Umbilical cord (tissue), 2 donors: ENCODE results near the gene RPGRIP1. TPM values are rescaled to one million over a fixed set of nuclear protein-coding genes. Genes with fewer than 3 reads are reported as not detected.
"Not testable (repeated sequence)": the region's sequence is repeated elsewhere in the genome, so short reads cannot be mapped to it uniquely, and the experiment has no call there.

Source experiments
- DNase-seq: peaks from one replicate; pipeline ENCODE4 v3.0.0-alpha.2; 2015; ENCODE audit warnings: low spot score
- total RNA-seq: library from RNA; depleted of rRNA; stranded (reverse); fragments of >200 nt; gene quantifications from one replicate; pipeline ENCODE4 v1.2.3, GENCODE V29; 2014; ENCODE audit warnings: low replicate concordance; ENCODE audit not compliant: insufficient read depth

The RPGRIP1 gene
- total RNA-seq, 1 donor from 2014 or later: not detected

- DNase-seq: no peak
Measured at GRCh38 chr14:21299562-21300130, 19.8 kb downstream of the RPGRIP1 start.

DNA sequence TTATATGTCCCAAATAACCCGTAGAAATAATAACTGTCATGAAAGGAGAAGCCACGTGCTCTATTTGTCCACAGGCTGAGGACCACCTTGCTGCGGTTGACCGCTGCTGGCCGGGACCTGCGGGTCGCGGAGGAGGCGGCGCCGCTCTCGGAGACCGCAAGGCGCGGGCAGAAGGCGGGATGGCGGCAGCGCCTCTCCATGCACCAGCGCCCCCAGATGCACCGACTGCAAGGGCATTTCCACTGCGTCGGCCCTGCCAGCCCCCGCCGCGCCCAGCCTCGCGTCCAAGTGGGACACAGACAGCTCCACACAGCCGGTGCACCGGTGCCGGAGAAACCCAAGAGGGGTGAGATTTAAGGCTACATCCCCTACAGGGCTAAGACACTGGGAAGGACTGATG lies 21.0 kb downstream of the RPGRIP1 start:
- no peak for DNase-seq

DNA sequence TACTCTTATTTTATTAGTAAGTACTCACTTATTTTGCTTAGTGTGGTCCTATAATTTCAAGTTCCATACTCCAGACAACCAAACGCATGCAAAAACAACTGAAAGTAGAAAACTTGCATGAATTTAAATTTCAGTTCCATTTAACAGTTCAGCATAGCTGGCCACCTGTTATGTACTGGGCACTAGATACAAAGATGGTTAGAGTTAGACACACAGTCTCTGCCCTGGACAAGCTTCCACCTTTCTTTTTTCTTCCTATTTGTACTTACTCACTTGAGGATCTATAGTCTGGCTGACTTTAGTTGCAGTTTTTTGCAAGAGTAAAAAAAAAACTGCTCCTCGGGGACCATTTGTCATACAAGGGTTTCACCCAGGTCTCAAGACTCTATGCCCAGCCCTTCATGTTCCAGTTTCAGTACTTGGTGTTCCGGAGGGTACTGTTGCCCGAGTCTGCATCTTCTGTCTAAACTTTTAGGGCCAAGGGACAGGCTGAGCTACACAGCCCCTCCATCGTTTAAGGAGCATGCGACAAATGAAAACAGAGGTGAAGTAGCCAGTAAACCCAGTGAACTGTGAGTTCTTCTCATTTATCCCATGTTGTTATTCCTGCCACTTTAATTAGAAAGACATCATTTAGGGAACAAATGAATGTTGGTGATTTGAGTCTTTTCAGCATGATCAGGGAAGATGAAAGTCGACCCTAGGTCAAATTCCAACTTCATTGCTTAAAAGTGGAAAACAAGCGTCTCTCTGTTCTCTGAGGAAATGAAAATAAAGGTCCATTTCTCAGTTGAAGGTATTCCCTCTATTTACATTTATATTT lies 22.3 kb downstream of the RPGRIP1 start:
- no peak for DNase-seq

- DNase-seq: not testable (repeated sequence)
Measured at GRCh38 chr14:21302836-21303140, 22.9 kb downstream of the RPGRIP1 start.

- DNase-seq: no peak
Measured at GRCh38 chr14:21307637-21308036, 27.8 kb downstream of the RPGRIP1 start.

- DNase-seq: no peak
Measured at GRCh38 chr14:21308132-21308478, 28.2 kb downstream of the RPGRIP1 start.

DNA sequence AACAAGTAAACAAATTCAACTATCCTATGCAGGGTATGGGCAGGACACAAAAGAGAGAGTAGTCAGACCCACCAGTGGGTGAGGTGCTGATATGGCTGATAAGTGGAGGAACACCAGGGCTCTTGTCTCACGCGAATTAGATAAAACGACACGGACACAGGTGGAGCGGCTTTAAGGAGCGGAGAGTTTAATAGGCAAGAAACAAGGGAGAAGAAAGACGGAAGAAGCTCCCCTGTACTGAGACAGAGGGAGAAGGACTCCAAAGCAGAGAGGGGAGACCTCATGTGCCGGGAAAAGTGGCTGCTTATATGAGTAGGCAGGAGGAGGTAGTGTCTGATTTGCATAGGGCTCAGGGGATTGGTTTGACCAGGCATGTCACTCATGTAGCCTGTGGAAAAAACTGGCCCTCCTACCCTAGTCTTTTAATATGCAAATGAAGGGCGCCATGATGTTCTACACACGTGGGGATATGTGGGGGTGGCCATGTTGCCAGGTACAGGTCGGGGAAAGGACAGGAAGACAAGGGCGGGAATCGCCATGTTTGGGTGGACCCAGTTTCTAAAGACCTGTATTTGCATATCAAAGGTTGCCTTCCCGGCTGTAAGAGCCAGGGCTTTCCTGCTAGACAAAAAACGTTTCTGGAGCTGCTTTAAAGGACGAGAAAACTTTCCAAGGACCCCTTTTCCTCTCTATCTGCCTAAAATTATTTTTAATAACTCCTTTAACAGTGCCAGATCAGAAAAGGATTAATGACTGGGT lies 28.8 kb downstream of the RPGRIP1 start:
- peak; percentile 89 for DNase-seq

- DNase-seq: no peak
Measured at GRCh38 chr14:21309238-21309636, 29.4 kb downstream of the RPGRIP1 start.

DNA sequence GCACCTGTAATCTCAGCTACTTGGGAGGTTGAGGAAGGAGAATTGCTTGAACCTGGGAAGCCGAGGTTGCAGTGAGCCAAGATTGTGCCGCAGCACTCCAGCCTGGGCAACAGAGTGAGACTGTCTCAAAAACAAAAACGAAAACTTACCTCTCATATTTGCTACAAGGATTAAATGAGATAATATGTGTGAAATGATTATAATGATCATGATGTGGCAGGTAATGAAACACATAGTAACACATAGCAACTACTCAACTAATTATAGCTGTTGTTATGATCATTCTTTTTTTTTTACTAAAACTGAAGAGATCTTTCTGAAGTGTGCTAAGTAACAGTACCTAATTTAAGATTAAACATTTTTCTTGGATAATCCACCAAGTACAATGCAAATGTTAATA lies 30.1 kb downstream of the RPGRIP1 start:
- DNase-seq: no peak

DNA sequence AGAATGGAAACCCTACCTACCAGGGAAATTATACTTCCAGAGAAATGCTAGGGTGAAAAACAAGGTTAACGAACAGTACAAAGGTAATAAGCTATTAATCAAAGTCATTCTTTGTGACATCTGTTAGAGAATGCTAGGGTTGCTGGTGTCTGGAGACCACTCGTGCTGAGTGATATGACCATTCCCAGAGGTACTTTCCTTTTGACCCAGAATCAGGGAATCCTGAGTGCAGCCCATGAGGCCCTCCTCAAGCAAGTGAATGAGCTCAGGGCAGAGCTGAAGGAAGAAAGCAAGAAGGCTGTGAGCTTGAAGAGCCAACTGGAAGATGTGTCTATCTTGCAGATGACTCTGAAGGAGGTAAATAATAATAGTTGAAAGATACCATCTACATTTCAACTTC lies 31.7 kb downstream of the RPGRIP1 start:
- DNase-seq: no peak

- DNase-seq: no peak
Measured at GRCh38 chr14:21313512-21313911, 33.6 kb downstream of the RPGRIP1 start.

GRCh38 chr14:21317398-21317797 lies 37.5 kb downstream of the RPGRIP1 start:
- no peak for DNase-seq

GRCh38 chr14:21320913-21321312 lies 41.0 kb downstream of the RPGRIP1 start:
- DNase-seq: no peak

DNA sequence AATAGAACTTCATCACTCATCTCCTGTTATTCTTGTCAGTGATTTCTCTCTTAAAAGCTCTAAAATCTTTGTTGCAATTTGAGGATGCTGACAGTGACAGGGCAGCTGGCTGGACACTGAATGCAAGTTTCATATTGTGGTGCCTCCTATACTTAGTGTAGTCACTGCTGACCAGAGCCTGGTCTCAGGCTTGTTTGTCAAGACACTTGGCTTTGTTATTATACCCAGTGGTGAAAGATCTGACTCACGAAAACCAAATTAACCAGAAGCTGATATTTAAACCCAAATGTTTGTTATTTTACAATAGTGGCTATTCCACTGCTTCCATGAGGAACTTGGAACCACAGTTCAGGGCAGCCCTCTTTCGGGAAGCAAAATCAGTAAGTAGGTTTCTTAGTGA lies 42.8 kb downstream of the RPGRIP1 start:
- no peak for DNase-seq

- DNase-seq: no peak
Measured at GRCh38 chr14:21326972-21327371, 47.1 kb downstream of the RPGRIP1 start.

Other genes starting within 250 kb of the RPGRIP1 start
- gene TPPP2, start 249.9 kb upstream of the RPGRIP1 start, total RNA-seq: not detected
- not detected for gene RNASE13, start 245.3 kb upstream of the RPGRIP1 start, total RNA-seq
- 4.1 TPM for gene RNASE7, start 237.7 kb upstream of the RPGRIP1 start, total RNA-seq
- gene RNASE8, start 222.3 kb upstream of the RPGRIP1 start, total RNA-seq: not detected
- 63.8 TPM for gene ARHGEF40, start 209.8 kb upstream of the RPGRIP1 start, total RNA-seq
- 43.3 TPM for gene ZNF219, start 181.4 kb upstream of the RPGRIP1 start, total RNA-seq
- gene TMEM253, start 179.0 kb upstream of the RPGRIP1 start, total RNA-seq: not detected
- 8.4 TPM for gene OR5AU1, start 124.0 kb upstream of the RPGRIP1 start, total RNA-seq
- 352 TPM for gene HNRNPC, start 10.6 kb upstream of the RPGRIP1 start, total RNA-seq
- gene SUPT16H, start 103.9 kb downstream of the RPGRIP1 start, total RNA-seq: 59.2 TPM
- gene CHD8, start 176.0 kb downstream of the RPGRIP1 start, total RNA-seq: 38.5 TPM
- gene RAB2B, start 196.9 kb downstream of the RPGRIP1 start, total RNA-seq: 39.2 TPM
- 15.4 TPM for gene TOX4, start 197.1 kb downstream of the RPGRIP1 start, total RNA-seq
- gene METTL3, start 231.3 kb downstream of the RPGRIP1 start, total RNA-seq: 38.3 TPM
- 1.7 TPM for gene SALL2, start 246.3 kb downstream of the RPGRIP1 start, total RNA-seq